ENCODE results near the gene GCNT2. TPM values are rescaled to one million over a fixed set of nuclear protein-coding genes. Genes with fewer than 3 reads are reported as not detected.
"Not testable (repeated sequence)": the region's sequence is repeated elsewhere in the genome, so short reads cannot be mapped to it uniquely, and the experiment has no call there.

GCNT2 gene
- total and polyA plus RNA-seq, 7 experiments from 2014 or later = 0.45 to 8.5 (median 3.6) TPM

GRCh38 chr6:10597499-10598001, 76.4 kb downstream of the GCNT2 start:
- intact Hi-C loops (cut with micrococcal nuclease) = no loop called here
- H3K4me1 ChIP-seq (ENCODE audit: control insufficient read depth in 2 of 2, insufficient read depth in 2 of 2, low read length in 2 of 2) = no peaks in the 10 kb centered on the region
- POLR2A ChIA-PET = no interaction called here
- H3K36me3 ChIP-seq (ENCODE audit: control insufficient read depth in 2 of 3, insufficient read depth in 3 of 3, low read length in 3 of 3) = no peaks in the 10 kb centered on the region
- H3K9me3 ChIP-seq (ENCODE audit: control insufficient read depth in 2 of 3, low read length in 3 of 3) = no peaks in the 10 kb centered on the region
- DNase-seq = no peak
- no peak overlapping the region for H3K27ac Mint-ChIP-seq
- H3K4me3 Mint-ChIP-seq = no peak overlapping the region
- peaks cover 0 to 2% (median 0%) of the 10 kb centered on the region in 5 donors for H3K36me3 Mint-ChIP-seq
- no peaks in the 10 kb centered on the region for H3K27me3 ChIP-seq (ENCODE audit: control insufficient read depth in 2 of 2, insufficient read depth in 2 of 2, low read length in 2 of 2)
- CTCF ChIA-PET = no interaction called here
- no peak for ATAC-seq
- H3K9me3 Mint-ChIP-seq = peaks cover 0 to 2% (median 0%) of the 10 kb centered on the region in 11 donors
- H3K4me1 Mint-ChIP-seq = peaks cover 0 to 5% (median 0%) of the 10 kb centered on the region in 7 donors
- no peaks in the 10 kb centered on the region for H3K27me3 Mint-ChIP-seq
- H3K4me3 ChIP-seq (ENCODE audit: low read length) = no peak overlapping the region
- H3K27ac ChIP-seq (ENCODE audit: low read depth, low read length) = no peak overlapping the region

GRCh38 chr6:10598084-10598960, 77.2 kb downstream of the GCNT2 start:
- Mint-ChIP-seq H3K27me3 (no peaks in the 10 kb centered on the region), H3K36me3 (peaks cover 0 to 2% (median 0%) of the 10 kb centered on the region in 5 donors), H3K9me3 (peaks cover 0 to 2% (median 0%) of the 10 kb centered on the region in 11 donors), H3K4me3 (no peak overlapping the region), H3K27ac (no peak overlapping the region), H3K4me1 (peaks cover 0 to 5% (median 0%) of the 10 kb centered on the region in 7 donors)
- no peaks in the 10 kb centered on the region for H3K9me3 ChIP-seq (ENCODE audit: control insufficient read depth in 2 of 3, low read length in 3 of 3)
- no peak overlapping the region for H3K27ac ChIP-seq (ENCODE audit: low read depth, low read length)
- H3K36me3 ChIP-seq (ENCODE audit: control insufficient read depth in 2 of 3, insufficient read depth in 3 of 3, low read length in 3 of 3) = no peaks in the 10 kb centered on the region
- no peak overlapping the region for H3K4me3 ChIP-seq (ENCODE audit: low read length)
- ATAC-seq = peak; percentile 71
- intact Hi-C loops (cut with micrococcal nuclease) = no loop called here
- ChIA-PET CTCF (no interaction called here), POLR2A (no interaction called here)
- no peaks in the 10 kb centered on the region for H3K27me3 ChIP-seq (ENCODE audit: control insufficient read depth in 2 of 2, insufficient read depth in 2 of 2, low read length in 2 of 2)
- no peak for DNase-seq
- H3K4me1 ChIP-seq (ENCODE audit: control insufficient read depth in 2 of 2, insufficient read depth in 2 of 2, low read length in 2 of 2) = no peaks in the 10 kb centered on the region

GRCh38 chr6:10599046-10599445, 77.9 kb downstream of the GCNT2 start:
- intact Hi-C loops (cut with micrococcal nuclease) = no loop called here
- no peaks in the 10 kb centered on the region for H3K4me1 ChIP-seq (ENCODE audit: control insufficient read depth in 2 of 2, insufficient read depth in 2 of 2, low read length in 2 of 2)
- DNase-seq (no peak), ATAC-seq (no peak)
- ChIA-PET CTCF (no interaction called here), POLR2A (no interaction called here)
- no peaks in the 10 kb centered on the region for H3K27me3 Mint-ChIP-seq
- no peaks in the 10 kb centered on the region for H3K9me3 ChIP-seq (ENCODE audit: control insufficient read depth in 2 of 3, low read length in 3 of 3)
- H3K36me3 ChIP-seq (ENCODE audit: control insufficient read depth in 2 of 3, insufficient read depth in 3 of 3, low read length in 3 of 3) = no peaks in the 10 kb centered on the region
- H3K36me3 Mint-ChIP-seq = no peaks in the 10 kb centered on the region
- no peak overlapping the region for H3K27ac Mint-ChIP-seq
- H3K27ac ChIP-seq (ENCODE audit: low read depth, low read length) = no peak overlapping the region
- H3K4me1 Mint-ChIP-seq = peaks cover 0 to 6% (median 0%) of the 10 kb centered on the region in 7 donors
- no peaks in the 10 kb centered on the region for H3K27me3 ChIP-seq (ENCODE audit: control insufficient read depth in 2 of 2, insufficient read depth in 2 of 2, low read length in 2 of 2)
- H3K4me3 ChIP-seq (ENCODE audit: low read length) = no peak overlapping the region
- H3K9me3 Mint-ChIP-seq = peaks cover 0 to 2% (median 0%) of the 10 kb centered on the region in 11 donors
- H3K4me3 Mint-ChIP-seq = no peak overlapping the region

- H3K9me3 Mint-ChIP-seq; H3K4me1 ChIP-seq (ENCODE audit: control insufficient read depth in 2 of 2, insufficient read depth in 2 of 2, low read length in 2 of 2); intact Hi-C loops (cut with micrococcal nuclease); POLR2A ChIA-PET; H3K9me3 ChIP-seq (ENCODE audit: control insufficient read depth in 2 of 3, low read length in 3 of 3); H3K4me1 Mint-ChIP-seq; H3K4me3 Mint-ChIP-seq; ATAC-seq; H3K36me3 ChIP-seq (ENCODE audit: control insufficient read depth in 2 of 3, insufficient read depth in 3 of 3, low read length in 3 of 3); H3K4me3 ChIP-seq (ENCODE audit: low read length); H3K27me3 Mint-ChIP-seq; H3K27me3 ChIP-seq (ENCODE audit: control insufficient read depth in 2 of 2, insufficient read depth in 2 of 2, low read length in 2 of 2); H3K36me3 Mint-ChIP-seq; DNase-seq; H3K27ac ChIP-seq (ENCODE audit: low read depth, low read length); H3K27ac Mint-ChIP-seq; CTCF ChIA-PET: not testable (repeated sequence)
Measured at GRCh38 chr6:10600681-10601080, 79.5 kb downstream of the GCNT2 start.

GRCh38 chr6:10603219-10603618, 82.1 kb downstream of the GCNT2 start:
- Histone ChIP-seq H3K4me3 (ENCODE audit: low read length) (no peak overlapping the region), H3K27me3 (ENCODE audit: control insufficient read depth in 2 of 2, insufficient read depth in 2 of 2, low read length in 2 of 2) (no peaks in the 10 kb centered on the region), H3K4me1 (ENCODE audit: control insufficient read depth in 2 of 2, insufficient read depth in 2 of 2, low read length in 2 of 2) (no peaks in the 10 kb centered on the region), H3K36me3 (ENCODE audit: control insufficient read depth in 2 of 3, insufficient read depth in 3 of 3, low read length in 3 of 3) (no peaks in the 10 kb centered on the region), H3K27ac (ENCODE audit: low read depth, low read length) (no peak overlapping the region), H3K9me3 (ENCODE audit: control insufficient read depth in 2 of 3, low read length in 3 of 3) (no peaks in the 10 kb centered on the region)
- CTCF ChIA-PET = no interaction called here
- intact Hi-C loops (cut with micrococcal nuclease) = no loop called here
- H3K9me3 Mint-ChIP-seq = peaks cover 0 to 8% (median 0%) of the 10 kb centered on the region in 11 donors
- no peak overlapping the region for H3K27ac Mint-ChIP-seq
- no peak for DNase-seq
- peaks cover 0 to 9% (median 4%) of the 10 kb centered on the region in 5 donors for H3K36me3 Mint-ChIP-seq
- ATAC-seq = peak; percentile 70
- peaks cover 0 to 5% (median 0%) of the 10 kb centered on the region in 7 donors for H3K4me1 Mint-ChIP-seq
- POLR2A ChIA-PET = no interaction called here
- H3K4me3 Mint-ChIP-seq = no peak overlapping the region
- no peaks in the 10 kb centered on the region for H3K27me3 Mint-ChIP-seq

- H3K36me3 Mint-ChIP-seq = peaks cover 4 to 24% (median 14%) of the 10 kb centered on the region in 5 donors
- Histone ChIP-seq H3K4me1 (ENCODE audit: control insufficient read depth in 2 of 2, insufficient read depth in 2 of 2, low read length in 2 of 2) (no peaks in the 10 kb centered on the region), H3K27me3 (ENCODE audit: control insufficient read depth in 2 of 2, insufficient read depth in 2 of 2, low read length in 2 of 2) (no peaks in the 10 kb centered on the region), H3K9me3 (ENCODE audit: control insufficient read depth in 2 of 3, low read length in 3 of 3) (no peaks in the 10 kb centered on the region), H3K36me3 (ENCODE audit: control insufficient read depth in 2 of 3, insufficient read depth in 3 of 3, low read length in 3 of 3) (no peaks in the 10 kb centered on the region), H3K4me3 (ENCODE audit: low read length) (no peak overlapping the region), H3K27ac (ENCODE audit: low read depth, low read length) (no peak overlapping the region)
- intact Hi-C loops (cut with micrococcal nuclease) = no loop called here
- no peak overlapping the region for H3K27ac Mint-ChIP-seq
- H3K4me1 Mint-ChIP-seq = peaks cover 0 to 5% (median 0%) of the 10 kb centered on the region in 7 donors
- no peak overlapping the region for H3K4me3 Mint-ChIP-seq
- ChIA-PET CTCF (no interaction called here), POLR2A (no interaction called here)
- ATAC-seq (no peak), DNase-seq (no peak)
- H3K27me3 Mint-ChIP-seq = no peaks in the 10 kb centered on the region
- H3K9me3 Mint-ChIP-seq = peaks cover under 1 to 19% (median 7%) of the 10 kb centered on the region in 11 donors
Measured at GRCh38 chr6:10609038-10609437, 87.9 kb downstream of the GCNT2 start.

- H3K4me3 Mint-ChIP-seq = no peak overlapping the region
- Histone ChIP-seq H3K4me3 (ENCODE audit: low read length) (no peak overlapping the region), H3K4me1 (ENCODE audit: control insufficient read depth in 2 of 2, insufficient read depth in 2 of 2, low read length in 2 of 2) (no peaks in the 10 kb centered on the region), H3K27me3 (ENCODE audit: control insufficient read depth in 2 of 2, insufficient read depth in 2 of 2, low read length in 2 of 2) (no peaks in the 10 kb centered on the region), H3K9me3 (ENCODE audit: control insufficient read depth in 2 of 3, low read length in 3 of 3) (no peaks in the 10 kb centered on the region), H3K36me3 (ENCODE audit: control insufficient read depth in 2 of 3, insufficient read depth in 3 of 3, low read length in 3 of 3) (no peaks in the 10 kb centered on the region), H3K27ac (ENCODE audit: low read depth, low read length) (no peak overlapping the region)
- peaks cover 1 to 19% (median 7%) of the 10 kb centered on the region in 11 donors for H3K9me3 Mint-ChIP-seq
- ChIA-PET POLR2A (no interaction called here), CTCF (no interaction called here)
- DNase-seq (no peak), ATAC-seq (no peak)
- H3K36me3 Mint-ChIP-seq = peaks cover 4 to 24% (median 14%) of the 10 kb centered on the region in 5 donors
- H3K4me1 Mint-ChIP-seq = peaks cover 0 to 7% (median 0%) of the 10 kb centered on the region in 7 donors
- H3K27me3 Mint-ChIP-seq = no peaks in the 10 kb centered on the region
- H3K27ac Mint-ChIP-seq = no peak overlapping the region
- intact Hi-C loops (cut with micrococcal nuclease) = no loop called here
Measured at GRCh38 chr6:10610289-10610688, 89.1 kb downstream of the GCNT2 start.

All from naive thymus-derived CD4-positive, alpha-beta T cell (primary cell).